Duodenal mucosa (tissue), 2 donors: Measurements from ENCODE around the gene CNTFR.
A peak's percentile ranks its signal among the peaks of the same experiment; 100 is the strongest.

Experiments
- H3K27ac ChIP-seq: one replicate; pipeline ENCODE4 v1.7.0; 2013; ENCODE audit warnings: low read depth, low read length
- H3K27me3 ChIP-seq, 2 donors: one replicate each; pipeline ENCODE4 v1.7.0; 2013; ENCODE audit warnings: low read length in 2 of 2, control low read depth in 1 of 2; ENCODE audit not compliant: insufficient read depth in 2 of 2, control insufficient read depth in 1 of 2
- H3K36me3 ChIP-seq, 2 donors: one replicate each; pipeline ENCODE4 v1.7.0; 2013; ENCODE audit warnings: low read length in 2 of 2, control low read depth in 1 of 2; ENCODE audit not compliant: insufficient read depth in 2 of 2, control insufficient read depth in 1 of 2
- H3K4me1 ChIP-seq, 2 donors: one replicate each; pipeline ENCODE4 v1.7.0; 2013; ENCODE audit warnings: low read length in 2 of 2, control low read depth in 1 of 2; ENCODE audit not compliant: insufficient read depth in 2 of 2, control insufficient read depth in 1 of 2
- H3K4me3 ChIP-seq, 2 donors: one replicate each; pipeline ENCODE4 v1.7.0; 2013; ENCODE audit warnings: low read length in 2 of 2, low read depth in 1 of 2
- H3K9ac ChIP-seq, 2 donors: one replicate each; pipeline ENCODE4 v1.7.0; 2013; ENCODE audit warnings: low read length in 2 of 2, low read depth in 1 of 2
- H3K9me3 ChIP-seq, 2 donors: one replicate each; pipeline ENCODE4 v1.7.0; 2013; ENCODE audit warnings: low read length in 2 of 2, control low read depth in 1 of 2; ENCODE audit not compliant: control insufficient read depth in 1 of 2

Gene CNTFR

GRCh38 chr9:34615132-34615531, 25.6 kb upstream of the CNTFR start:
- Histone ChIP-seq H3K27me3 (no peaks in the 10 kb centered on the region), H3K9me3 (no peaks in the 10 kb centered on the region), H3K4me1 (peaks cover 32 to 34% of the 10 kb centered on the region in 2 donors), H3K36me3 (peaks cover 24 to 50% of the 10 kb centered on the region in 2 donors), H3K9ac (no peak overlapping the region), H3K27ac (no peak overlapping the region), H3K4me3 (no peak overlapping the region)

GRCh38 chr9:34612788-34613390, 23.4 kb upstream of the CNTFR start:
- Histone ChIP-seq H3K4me1 (peaks cover 25 to 27% of the 10 kb centered on the region in 2 donors), H3K27me3 (no peaks in the 10 kb centered on the region), H3K4me3 (peak overlapping the region; percentile 87 to 96), H3K9me3 (no peaks in the 10 kb centered on the region), H3K27ac (no peak overlapping the region), H3K9ac (peak overlapping the region; percentile 97 to 98), H3K36me3 (peaks cover 20 to 43% of the 10 kb centered on the region in 2 donors)

- H3K9me3 ChIP-seq, result no peaks in the 10 kb centered on the region
- H3K27ac ChIP-seq, result no peak within 1 kb of the TSS
- peak within 1 kb of the TSS; percentile 97 to 98 for H3K9ac ChIP-seq
- no peaks in the 10 kb centered on the region for H3K27me3 ChIP-seq
- peak within 1 kb of the TSS; percentile 87 to 96 for H3K4me3 ChIP-seq
- peaks cover 13 to 35% of the 10 kb centered on the region in 2 donors for H3K36me3 ChIP-seq
- H3K4me1 ChIP-seq, result peaks cover 30% of the 10 kb centered on the region in 2 donors
These were observed 22.6 kb upstream of the CNTFR start, which contains the start of gene RPP25L for GRCh38 chr9:34611811-34612787. TSS of gene RPP25L (minus strand) at chr9:34612097. CDS start at chr9:34611296, 801 bp downstream.

- peaks cover 33 to 36% of the 10 kb centered on the region in 2 donors for H3K4me1 ChIP-seq
- no peak overlapping the region for H3K27ac ChIP-seq
- H3K4me3 ChIP-seq, result peak overlapping the region; percentile 87 to 96
- H3K9ac ChIP-seq, result peak overlapping the region; percentile 97 to 98
- no peaks in the 10 kb centered on the region for H3K9me3 ChIP-seq
- peaks cover 8 to 28% of the 10 kb centered on the region in 2 donors for H3K36me3 ChIP-seq
- H3K27me3 ChIP-seq, result no peaks in the 10 kb centered on the region
These were observed 21.8 kb upstream of the CNTFR start for GRCh38 chr9:34611251-34611810.

- no peaks in the 10 kb centered on the region for H3K27me3 ChIP-seq
- H3K27ac ChIP-seq, result no peak overlapping the region
- no peaks in the 10 kb centered on the region for H3K9me3 ChIP-seq
- H3K4me3 ChIP-seq, result peak overlapping the region; percentile 87 to 96
- H3K36me3 ChIP-seq, result peaks cover 8 to 22% of the 10 kb centered on the region in 2 donors
- H3K9ac ChIP-seq, result peak overlapping the region; percentile 97 to 98
- peaks cover 33 to 36% of the 10 kb centered on the region in 2 donors for H3K4me1 ChIP-seq
These were observed 21.1 kb upstream of the CNTFR start for GRCh38 chr9:34610434-34611206.

GRCh38 chr9:34607331-34607730, 17.8 kb upstream of the CNTFR start:
- H3K4me3 ChIP-seq, result no peak overlapping the region
- no peaks in the 10 kb centered on the region for H3K36me3 ChIP-seq
- H3K9me3 ChIP-seq, result no peaks in the 10 kb centered on the region

GRCh38 chr9:34606905-34607304, 17.4 kb upstream of the CNTFR start:
- Histone ChIP-seq H3K4me3 (no peak overlapping the region), H3K9ac (no peak overlapping the region), H3K4me1 (peaks cover 22 to 24% of the 10 kb centered on the region in 2 donors), H3K27ac (no peak overlapping the region), H3K27me3 (no peaks in the 10 kb centered on the region), H3K9me3 (no peaks in the 10 kb centered on the region), H3K36me3 (no peaks in the 10 kb centered on the region)

More at GRCh38 chr9:34607331-34607730, 17.8 kb upstream of the CNTFR start:
- H3K9ac ChIP-seq, result no peak overlapping the region
- peaks cover 24 to 27% of the 10 kb centered on the region in 2 donors for H3K4me1 ChIP-seq
- no peaks in the 10 kb centered on the region for H3K27me3 ChIP-seq
- H3K27ac ChIP-seq, result no peak overlapping the region

GRCh38 chr9:34606190-34606589, 16.7 kb upstream of the CNTFR start:
- no peak overlapping the region for H3K27ac ChIP-seq
- H3K9me3 ChIP-seq, result no peaks in the 10 kb centered on the region
- no peaks in the 10 kb centered on the region for H3K27me3 ChIP-seq
- H3K36me3 ChIP-seq, result no peaks in the 10 kb centered on the region
- H3K4me1 ChIP-seq, result peaks cover 18 to 20% of the 10 kb centered on the region in 2 donors
- no peak overlapping the region for H3K4me3 ChIP-seq
- H3K9ac ChIP-seq, result no peak overlapping the region

- H3K27me3 ChIP-seq, result no peaks in the 10 kb centered on the region
- no peak overlapping the region for H3K4me3 ChIP-seq
- H3K27ac ChIP-seq, result no peak overlapping the region
- peaks cover 6 to 11% of the 10 kb centered on the region in 2 donors for H3K4me1 ChIP-seq
- H3K9me3 ChIP-seq, result no peaks in the 10 kb centered on the region
- no peaks in the 10 kb centered on the region for H3K36me3 ChIP-seq
- no peak overlapping the region for H3K9ac ChIP-seq
These were observed 14.2 kb upstream of the CNTFR start for GRCh38 chr9:34603610-34604231.
